ENCODE results near the gene SFMBT2.

GRCh38 chr10:7305053-7305452 is 105.8 kb downstream of the SFMBT2 start:
- TF ChIP-seq PHF21A (CRISPR knock-in tag; IDR thresholded peaks at IDR 0.05) (no peak), HMGA1 (CRISPR knock-in tag; conservative IDR thresholded peaks at IDR 0.05) (no peak), CEBPB (IDR thresholded peaks at IDR 0.05; ENCODE audit: borderline replicate concordance, low read depth, low read length) (no peak), CTCF (CRISPR knock-in tag; IDR thresholded peaks at IDR 0.05) (no peak)
- TF ChIP-seq, protein P1, sequence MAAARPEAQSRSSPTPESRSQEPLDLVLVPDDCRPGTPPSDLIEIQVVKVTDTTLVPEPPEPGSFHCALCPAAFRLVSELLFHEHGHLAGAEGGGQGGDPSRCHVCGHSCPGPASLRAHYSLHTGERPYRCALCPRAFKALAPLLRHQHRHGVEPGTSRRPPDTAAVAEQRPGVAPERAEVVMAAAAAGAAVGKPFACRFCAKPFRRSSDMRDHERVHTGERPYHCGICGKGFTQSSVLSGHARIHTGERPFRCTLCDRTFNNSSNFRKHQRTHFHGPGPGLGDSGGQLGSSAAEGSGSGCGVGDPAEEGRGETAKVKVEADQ (CRISPR knock-in tag; IDR thresholded peaks at IDR 0.05; ENCODE audit: borderline replicate concordance): no peak

Data from HepG2 (cell line).